Pancreas (tissue), 10 donors: ENCODE measurements around the gene GET4. TPM values are rescaled to one million over a fixed set of nuclear protein-coding genes. Genes with fewer than 3 reads are reported as not detected.
A peak's percentile ranks its signal among the peaks of the same experiment; 100 is the strongest.

Experiments used
- ATAC-seq, 4 donors: fragments of 200-7000 bp; cut with Tn5 transposase; one replicate each; pipeline versions ENCODE4 v1.8.0 to v1.9.1; 2020; ENCODE audit warnings: mild to moderate bottlenecking in 4 of 4, moderate library complexity in 4 of 4
- DNase-seq, 6 donors: peaks; one replicate each; pipeline ENCODE4 v3.0.0-alpha.2; 2020
- FAIRE-seq: peaks from 2 replicates; lab custom pipeline; 2012; peaks lifted over from hg19 to GRCh38; lab: Jason Lieb, UNC
- H3K27ac ChIP-seq, 4 donors: fragments of 200-600 bp; sonication (generic); 1 replicate in 3 of 4; 2 replicates in 1 of 4; pipeline versions ENCODE4 v1.5.0 to v1.8.0; 2020
- H3K27me3 ChIP-seq, 4 donors: fragments of 200-600 bp; one replicate each; pipeline ENCODE4 v1.8.0; 2021
- H3K36me3 ChIP-seq, 3 donors: fragments of 200-600 bp; sonication (generic) in 1 of 3; one replicate each; pipeline versions ENCODE4 v1.5.0 to v1.8.0; 2020 to 2021
- H3K4me1 ChIP-seq, 3 donors: fragments of 200-600 bp; one replicate each; pipeline ENCODE4 v1.8.0; 2021
- H3K4me3 ChIP-seq, 4 donors: fragments of 200-600 bp; sonication (generic) in 2 of 4; one replicate each; pipeline versions ENCODE4 v1.5.0 to v1.8.0; 2020 to 2021
- H3K9me3 ChIP-seq, 4 donors: fragments of 200-600 bp; one replicate each; pipeline ENCODE4 v1.8.0; 2021
- WGBS, 2 donors: extraction: QIAGEN DNeasy Blood & Tissue Kit; methylation state at CpG; one replicate each; pipeline ENCODE4 v1.1.7; 2013; 5-methylcytosine and 5-hydroxymethylcytosine counted together
- intact Hi-C, 3 donors: fragments of 100-400 bp; cut with DNase I; formaldehyde crosslinking; loops; one replicate each; pipeline versions ENCODE4 v1.11.1 to v1.14.2; 2022
- polyA plus RNA-seq, 2 donors: library from polyadenylated mRNA; stranded (reverse); fragments of 200-250 nt; gene quantifications; one replicate each; pipeline ENCODE4 v1.2.3, GENCODE V29; 2013
- total RNA-seq, 6 donors: library from RNA; stranded (reverse); fragmentation: NEBNext Ultra II Directional in 4 of 6; extraction: Animal tissue kit (Norgen Biotek cat#: 25700) in 4 of 6; gene quantifications; one replicate each; pipeline versions ENCODE4 v1.2.1 to v1.2.4, GENCODE V29; 2021 to 2023
- TF ChIP-seq, protein P1 (sequence below), 4 donors: fragments of 200-600 bp; sonication (generic) in 3 of 4; IDR thresholded peaks; one replicate each; pipeline versions ENCODE4 v1.5.0 to v1.8.0; 2021; ENCODE audit warnings: antibody characterized with exemption in 4 of 4
- donor health status: healthy with polysubstance abuse.
- donor health status: DM: no; HTN: no; CAD: no; lungs with moderate emphysema.
- donor health status: DM: no; HTN: no; CAD: no.
- donor health status: control.
- donor health status: control.
- donor health status: Bipolar disorder and iron deficiency.
- donor health status: DM: yes; HTN: yes; CAD: no.
- donor health status: DM: no; HTN: no; CAD: no.
- donor health status: DM: no; HTN: no; CAD: no.
- donor health status: DM: yes; HTN: yes; CAD: no.

GET4 gene
- total and polyA plus RNA-seq, 8 donors = 13.1 to 94.5 (median 21.4) TPM

DNA sequence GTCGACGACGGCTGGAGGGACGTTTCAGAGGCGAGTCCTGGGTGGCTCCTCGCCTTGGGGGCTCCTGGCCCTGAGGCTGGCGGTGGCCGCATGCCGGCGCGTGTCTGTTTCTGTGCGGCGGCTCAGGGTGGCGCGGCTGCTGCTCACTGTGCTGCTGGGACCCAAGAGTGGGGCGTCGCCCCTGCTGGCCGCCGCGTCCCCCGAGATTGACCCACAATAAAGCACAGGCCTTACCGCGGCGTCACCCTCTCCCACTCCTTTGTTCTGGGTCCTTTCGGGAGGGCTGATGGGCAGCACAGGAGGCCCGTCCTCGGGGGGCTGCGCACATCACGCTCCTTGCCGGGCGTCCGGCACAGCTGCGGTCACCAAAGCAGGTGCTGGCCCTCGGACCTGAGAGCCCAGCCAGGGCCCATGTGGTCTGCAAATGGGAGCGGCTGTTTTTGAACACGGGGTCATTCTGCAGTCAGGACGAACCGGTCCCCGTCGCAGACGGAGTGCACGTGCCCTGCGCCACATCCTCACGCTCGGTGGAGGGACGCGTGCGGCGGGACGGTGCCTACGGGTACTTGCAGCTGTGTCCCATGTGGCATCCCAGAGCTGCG is 19.2 kb downstream of the GET4 start:
- ATAC-seq (no peak), FAIRE-seq (no peak), DNase-seq (peak in 2 of 6 donors; percentile 32 to 70)
- Histone ChIP-seq H3K27me3 (no peaks in the 10 kb centered on the region), H3K9me3 (no peaks in the 10 kb centered on the region), H3K4me3 (no peak overlapping the region), H3K27ac (no peak overlapping the region), H3K36me3 (peaks cover 0 to 50% (median 28%) of the 10 kb centered on the region in 3 donors), H3K4me1 (no peaks in the 10 kb centered on the region)
- WGBS, 2 donors = 96 to 97% methylated on average over 52 of the region's 52 CpGs
- intact Hi-C loops = no loop called here
- TF ChIP-seq, protein P1, sequence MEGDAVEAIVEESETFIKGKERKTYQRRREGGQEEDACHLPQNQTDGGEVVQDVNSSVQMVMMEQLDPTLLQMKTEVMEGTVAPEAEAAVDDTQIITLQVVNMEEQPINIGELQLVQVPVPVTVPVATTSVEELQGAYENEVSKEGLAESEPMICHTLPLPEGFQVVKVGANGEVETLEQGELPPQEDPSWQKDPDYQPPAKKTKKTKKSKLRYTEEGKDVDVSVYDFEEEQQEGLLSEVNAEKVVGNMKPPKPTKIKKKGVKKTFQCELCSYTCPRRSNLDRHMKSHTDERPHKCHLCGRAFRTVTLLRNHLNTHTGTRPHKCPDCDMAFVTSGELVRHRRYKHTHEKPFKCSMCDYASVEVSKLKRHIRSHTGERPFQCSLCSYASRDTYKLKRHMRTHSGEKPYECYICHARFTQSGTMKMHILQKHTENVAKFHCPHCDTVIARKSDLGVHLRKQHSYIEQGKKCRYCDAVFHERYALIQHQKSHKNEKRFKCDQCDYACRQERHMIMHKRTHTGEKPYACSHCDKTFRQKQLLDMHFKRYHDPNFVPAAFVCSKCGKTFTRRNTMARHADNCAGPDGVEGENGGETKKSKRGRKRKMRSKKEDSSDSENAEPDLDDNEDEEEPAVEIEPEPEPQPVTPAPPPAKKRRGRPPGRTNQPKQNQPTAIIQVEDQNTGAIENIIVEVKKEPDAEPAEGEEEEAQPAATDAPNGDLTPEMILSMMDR (IDR thresholded peaks at IDR 0.05) = no peak

DNA sequence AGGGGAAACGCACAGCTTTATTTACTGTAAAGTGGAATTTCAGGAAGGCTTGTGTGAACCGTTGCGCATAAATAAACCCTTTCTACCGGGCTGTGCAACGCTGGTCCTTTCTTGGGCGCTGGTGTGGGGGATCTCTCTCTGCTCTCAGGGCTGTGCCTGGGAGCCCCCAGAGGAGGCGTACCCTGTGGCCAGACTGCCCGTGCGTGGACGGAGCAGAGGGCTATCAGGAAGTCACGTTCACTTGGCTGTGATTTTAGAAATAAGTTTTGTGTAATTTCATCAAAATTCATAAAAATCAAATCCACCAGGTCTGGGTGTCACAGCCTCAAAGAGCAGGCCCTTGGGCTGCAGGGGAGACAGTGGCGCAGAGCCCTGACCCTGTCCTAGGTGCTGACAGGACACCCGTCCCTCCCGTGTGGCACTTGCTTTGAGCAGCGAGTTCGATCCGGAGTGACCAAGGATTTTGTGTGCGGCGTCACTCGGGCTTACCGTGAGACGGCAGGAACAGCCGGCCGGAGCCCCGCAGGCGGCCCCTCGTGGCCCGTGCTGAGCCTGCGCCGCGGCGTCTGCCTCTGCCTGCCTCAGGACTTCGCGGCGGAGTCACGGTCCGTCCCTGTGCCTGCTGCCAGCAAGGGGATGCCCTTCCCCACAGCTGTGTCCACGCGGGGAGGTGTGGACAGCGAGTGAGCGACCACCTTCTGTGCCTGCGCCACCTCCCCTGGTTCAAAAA is 20.2 kb downstream of the GET4 start:
- WGBS, 2 donors = 92 to 96% methylated on average over 42 of the region's 42 CpGs

DNA sequence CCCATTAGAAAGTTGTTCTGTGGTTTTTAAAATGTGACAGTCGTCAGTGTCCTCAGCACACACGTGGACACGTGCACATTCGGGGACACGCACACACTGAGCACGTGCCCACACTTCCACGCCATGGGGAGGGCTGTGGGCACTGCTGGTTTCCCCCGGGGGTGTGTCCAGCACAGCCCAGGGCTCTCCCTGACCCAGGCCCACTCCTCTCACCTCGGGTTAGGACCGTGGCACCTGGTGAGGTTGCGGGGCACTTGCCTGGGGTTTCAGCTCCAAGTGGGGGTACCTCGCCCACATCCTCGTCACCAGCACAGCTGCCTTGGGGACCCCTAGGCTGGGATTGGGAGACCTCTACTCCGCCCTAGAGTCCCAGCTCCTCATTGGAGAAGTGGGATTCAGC is 20.7 kb downstream of the GET4 start:
- Histone ChIP-seq H3K27ac (no peak overlapping the region), H3K4me1 (peaks cover 0 to 4% (median 0%) of the 10 kb centered on the region in 3 donors), H3K9me3 (no peaks in the 10 kb centered on the region), H3K27me3 (no peaks in the 10 kb centered on the region), H3K4me3 (no peak overlapping the region), H3K36me3 (peaks cover 0 to 40% (median 13%) of the 10 kb centered on the region in 3 donors)
- no peak for FAIRE-seq
- peak in 2 of 6 donors; percentile 33 to 73 for DNase-seq
- WGBS, 2 donors = 85 to 89% methylated on average over 14 of the region's 14 CpGs
- no peak for ATAC-seq
- intact Hi-C loops = no loop called here
- TF ChIP-seq, protein P1 (IDR thresholded peaks at IDR 0.05) = no peak

More for the DNA sequence above, 20.2 kb downstream of the GET4 start:
- Histone ChIP-seq H3K4me3 (no peak overlapping the region), H3K9me3 (no peaks in the 10 kb centered on the region), H3K27me3 (no peaks in the 10 kb centered on the region), H3K36me3 (peaks cover 0 to 46% (median 19%) of the 10 kb centered on the region in 3 donors), H3K4me1 (peaks cover 0 to 4% (median 0%) of the 10 kb centered on the region in 3 donors), H3K27ac (no peak overlapping the region)
- ATAC-seq (no peak), DNase-seq (peak in 1 of 6 donors; percentile 50), FAIRE-seq (no peak)
- TF ChIP-seq, protein P1 (IDR thresholded peaks at IDR 0.05) = no peak
- intact Hi-C loops = no loop called here

DNA sequence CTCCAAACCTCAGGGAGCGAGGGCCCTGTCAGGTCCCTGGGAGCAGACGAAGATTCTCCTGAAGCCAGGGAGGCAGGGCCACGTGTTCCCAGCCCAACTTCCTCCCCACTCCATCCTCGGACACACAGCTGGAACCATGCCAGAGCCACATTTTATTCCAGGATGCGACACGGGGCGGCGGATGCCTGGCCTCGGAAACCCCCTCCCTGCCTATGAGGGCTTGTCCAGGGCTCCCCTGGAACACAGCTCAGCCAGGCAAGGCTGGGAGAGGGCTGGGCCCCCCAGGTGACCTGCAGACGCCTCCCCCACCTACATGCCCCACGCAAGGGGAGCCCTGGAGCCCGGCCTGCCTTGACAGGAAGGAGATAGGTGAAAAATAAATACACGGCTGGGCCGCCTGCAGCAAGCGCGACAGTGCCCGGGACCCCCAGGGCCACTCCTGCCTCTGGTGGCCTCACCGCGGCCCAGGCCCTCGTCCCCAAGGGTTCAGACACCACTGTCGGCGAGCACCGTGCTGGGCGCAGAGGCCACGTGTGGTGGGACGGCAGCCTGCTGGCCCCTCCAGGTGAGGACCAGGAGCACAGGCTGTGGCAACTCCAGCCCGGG is 21.5 kb downstream of the GET4 start:
- DNase-seq = peak in 2 of 6 donors; percentile 57 to 82
- WGBS, 2 donors = 70 to 78% methylated on average over 27 of the region's 27 CpGs
- intact Hi-C loops = no loop called here
- no peak for FAIRE-seq
- Histone ChIP-seq H3K36me3 (peaks cover 0 to 35% (median 10%) of the 10 kb centered on the region in 3 donors), H3K4me3 (no peak overlapping the region), H3K4me1 (peaks cover 0 to 4% (median 0%) of the 10 kb centered on the region in 3 donors), H3K27me3 (no peaks in the 10 kb centered on the region), H3K9me3 (no peaks in the 10 kb centered on the region), H3K27ac (no peak overlapping the region)
- ATAC-seq = peak in 3 of 4 donors; percentile 6 to 11 (median 7)
- TF ChIP-seq, protein P1 (IDR thresholded peaks at IDR 0.05) = no peak
